ENCODE results near the gene MRPL21.
"Not testable (repeated sequence)": the region's sequence is repeated elsewhere in the genome, so short reads cannot be mapped to it uniquely, and the experiment has no call there.

MRPL21 gene

GRCh38 chr11:68867066-68867465 lies 36.6 kb downstream of the MRPL21 start:
- TF ChIP-seq CTCF (IDR thresholded peaks at IDR 0.05; ENCODE audit: low read depth, low read length) = no peak
- no peak overlapping the region for H3K4me3 ChIP-seq (ENCODE audit: low read depth, low read length)

GRCh38 chr11:68865241-68865640 lies 38.4 kb downstream of the MRPL21 start:
- no peak for TF ChIP-seq CTCF (IDR thresholded peaks at IDR 0.05; ENCODE audit: low read depth, low read length)
- no peak overlapping the region for H3K4me3 ChIP-seq (ENCODE audit: low read depth, low read length)

GRCh38 chr11:68863553-68864265 lies 39.9 kb downstream of the MRPL21 start:
- H3K4me3 ChIP-seq (ENCODE audit: low read depth, low read length) = no peak overlapping the region
- no peak for TF ChIP-seq CTCF (IDR thresholded peaks at IDR 0.05; ENCODE audit: low read depth, low read length)

- no peak for TF ChIP-seq CTCF (IDR thresholded peaks at IDR 0.05; ENCODE audit: low read depth, low read length)
- no peak overlapping the region for H3K4me3 ChIP-seq (ENCODE audit: low read depth, low read length)
Measured at GRCh38 chr11:68862421-68862820, 41.2 kb downstream of the MRPL21 start.

- TF ChIP-seq CTCF (IDR thresholded peaks at IDR 0.05; ENCODE audit: low read depth, low read length) = no peak
Measured at GRCh38 chr11:68859123-68859522, 44.5 kb downstream of the MRPL21 start.

GRCh38 chr11:68857037-68857586 lies 46.5 kb downstream of the MRPL21 start:
- no peak for TF ChIP-seq CTCF (IDR thresholded peaks at IDR 0.05; ENCODE audit: low read depth, low read length)
- no peak overlapping the region for H3K4me3 ChIP-seq (ENCODE audit: low read depth, low read length)

More at GRCh38 chr11:68859123-68859522, 44.5 kb downstream of the MRPL21 start:
- H3K4me3 ChIP-seq (ENCODE audit: low read depth, low read length) = no peak overlapping the region

GRCh38 chr11:68856425-68857030 lies 47.1 kb downstream of the MRPL21 start:
- H3K4me3 ChIP-seq (ENCODE audit: low read depth, low read length) = not testable (repeated sequence)

All from WI38 (cell line).